IMR-90 (cell line): ENCODE data around the gene SPSB2.

Source experiments
- BHLHE40 ChIP-seq: fragments of 150-350 bp; IDR thresholded peaks from 2 replicates; pipeline ENCODE4 v1.6.1; 2016; ENCODE audit warnings: mild to moderate bottlenecking, low read depth, low read length
- CEBPB ChIP-seq: IDR thresholded peaks from 2 replicates; pipeline ENCODE4 v1.6.1; 2012; ENCODE audit warnings: low read depth, low read length, improper control_type of control experiment
- CHD1 ChIP-seq: IDR thresholded peaks from 2 replicates; pipeline ENCODE4 v1.6.1; 2012; ENCODE audit warnings: low read depth, low read length, improper control_type of control experiment
- CTCF ChIP-seq: conservative IDR thresholded peaks from 2 replicates; pipeline ENCODE4 v1.5.1; 2012; ENCODE audit warnings: mild to moderate bottlenecking, low read depth, low read length, improper control_type of control experiment
- ELK1 ChIP-seq: fragments of 150-350 bp; IDR thresholded peaks from 2 replicates; pipeline ENCODE4 v1.6.1; 2016; ENCODE audit warnings: low read depth, mild to moderate bottlenecking, low read length, moderate library complexity, borderline replicate concordance
- MAFK ChIP-seq: IDR thresholded peaks from 2 replicates; pipeline ENCODE4 v1.6.1; 2012; ENCODE audit warnings: low read depth, low read length, improper control_type of control experiment
- MXI1 ChIP-seq: IDR thresholded peaks from 2 replicates; pipeline ENCODE4 v1.6.1; 2012; ENCODE audit warnings: low read depth, mild to moderate bottlenecking, low read length, moderate library complexity, borderline replicate concordance
- POLR2A ChIP-seq: IDR thresholded peaks from 2 replicates; pipeline ENCODE4 v1.6.1; 2012; ENCODE audit warnings: mild to moderate bottlenecking, low read depth, low read length
- RAD21 ChIP-seq: IDR thresholded peaks from 2 replicates; pipeline ENCODE4 v1.6.1; 2012; ENCODE audit warnings: low read length, improper control_type of control experiment
- RCOR1 ChIP-seq: IDR thresholded peaks from 2 replicates; pipeline ENCODE4 v1.6.1; 2012; ENCODE audit warnings: mild to moderate bottlenecking, low read length, improper control_type of control experiment; ENCODE audit not compliant: insufficient replicate concordance
- RFX5 ChIP-seq: IDR thresholded peaks from 2 replicates; pipeline ENCODE4 v1.8.0; 2012; ENCODE audit warnings: low read depth, mild to moderate bottlenecking, low read length, moderate library complexity
- SMC3 ChIP-seq: fragments of 150-350 bp; IDR thresholded peaks from 2 replicates; pipeline ENCODE4 v1.6.1; 2016; ENCODE audit warnings: low read depth, mild to moderate bottlenecking, antibody characterized with exemption, low read length, moderate library complexity
- USF2 ChIP-seq: fragments of 150-350 bp; IDR thresholded peaks from 2 replicates; pipeline ENCODE4 v1.6.1; 2017; ENCODE audit warnings: mild to moderate bottlenecking, antibody characterized with exemption, low read length, low read depth

- TF ChIP-seq CTCF: no peak
- TF ChIP-seq SMC3: no peak
- 0 out of 2 replicates have a peak, but pooled peaks have one; percentile 35 for TF ChIP-seq CHD1
- TF ChIP-seq RFX5: no peak
- TF ChIP-seq USF2: no peak
- TF ChIP-seq ELK1: no peak
- TF ChIP-seq POLR2A: peak; percentile 99
- TF ChIP-seq BHLHE40: no peak
- peak; percentile 74 for TF ChIP-seq MXI1
- TF ChIP-seq CEBPB: no peak
- TF ChIP-seq RCOR1: no peak
- no peak for TF ChIP-seq RAD21
- TF ChIP-seq MAFK: no peak
Observed at GRCh38 chr12:6867413-6868210, 5.5 kb downstream of the SPSB2 start, which contains the start of gene TPI1.
